HG03159 (cell line): ENCODE measurements around the gene DOK3.
"Not testable (repeated sequence)": the region's sequence is repeated elsewhere in the genome, so short reads cannot be mapped to it uniquely, and the experiment has no call there.

ENCODE experiments used
- ATAC-seq: cut with Tn5 transposase; IDR thresholded peaks from one replicate; pipeline ENCODE4 v1.9.1; 2021; ENCODE audit warnings: mild to moderate bottlenecking, moderate library complexity; ENCODE audit not compliant: unreplicated experiment

DOK3 gene

DNA sequence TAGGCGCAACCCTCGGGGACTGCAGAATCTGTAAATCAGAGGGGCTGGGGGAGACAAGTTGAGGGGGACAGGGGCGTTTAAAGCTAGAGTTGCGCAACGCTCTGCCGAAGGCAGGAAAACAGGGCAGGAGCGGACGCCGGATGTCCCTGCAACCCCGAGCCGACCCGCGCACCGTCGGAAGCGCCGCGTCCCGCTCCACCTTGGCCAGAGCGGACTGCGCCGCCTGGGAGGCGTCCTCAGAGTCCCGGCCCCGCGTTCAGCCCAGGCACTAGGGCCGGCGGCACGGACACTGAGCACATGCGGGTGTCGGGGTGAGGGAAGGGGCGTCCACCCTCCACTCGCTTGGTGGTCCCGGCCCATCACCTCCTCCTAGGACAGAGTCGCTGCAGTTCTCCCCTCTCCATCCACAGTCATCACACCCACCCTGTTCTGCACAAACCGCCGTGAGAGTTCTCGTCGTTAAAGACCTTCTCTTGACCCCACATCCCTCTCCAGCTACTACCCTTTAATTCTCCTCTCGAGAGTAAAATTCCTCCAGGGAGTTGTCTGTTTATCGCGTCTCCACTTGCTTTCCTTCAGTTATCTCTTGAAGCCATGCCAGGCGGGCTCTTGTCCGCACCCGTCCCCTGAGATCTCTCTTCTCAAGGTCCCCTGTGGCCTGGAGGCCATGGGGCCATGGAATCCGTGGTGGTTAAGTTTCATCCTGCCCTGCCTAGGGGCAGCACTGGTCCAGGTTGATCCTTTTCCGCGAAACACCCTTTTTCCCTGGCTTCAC lies 11.4 kb downstream of the DOK3 start:
- ATAC-seq: no peak

DNA sequence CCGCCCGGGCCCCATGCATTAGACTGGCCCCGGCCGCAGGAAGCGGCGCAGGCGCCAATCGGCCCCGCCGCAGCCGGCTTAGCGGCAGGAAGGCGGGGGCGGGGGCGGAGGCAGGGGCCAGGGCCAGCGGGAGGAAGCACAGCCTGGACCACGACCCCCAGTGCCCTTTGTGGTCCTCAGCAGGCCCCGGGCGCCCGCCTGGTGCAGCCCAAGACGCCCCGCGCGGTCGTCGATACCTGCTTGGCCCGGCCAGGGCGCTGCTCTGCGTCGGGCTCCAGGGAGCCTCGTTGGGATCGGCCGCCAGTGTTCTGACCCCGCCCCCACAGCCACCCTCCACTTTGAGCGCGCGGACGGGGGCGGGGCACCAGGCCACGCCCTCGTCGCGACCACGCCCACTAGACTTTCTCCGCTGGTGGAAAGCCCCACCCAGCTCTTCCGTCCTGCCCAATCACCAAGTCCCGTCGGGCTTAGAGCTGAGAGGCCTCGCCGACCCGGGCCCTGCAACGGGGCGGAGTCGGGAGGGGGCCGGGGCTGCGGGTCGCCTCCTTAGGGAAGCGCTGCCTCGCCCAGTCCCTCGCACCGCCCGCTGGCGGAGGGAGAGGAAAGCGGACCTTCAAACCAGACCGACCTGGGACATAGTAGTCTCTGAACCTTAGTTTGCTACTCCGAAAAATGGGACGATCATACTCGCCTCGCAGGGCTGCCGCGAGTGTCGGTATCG lies 12.2 kb downstream of the DOK3 start, which contains the start of gene PDLIM7:
Gene PDLIM7 (minus strand): TSS at position 313 of the 721 bp plus-strand sequence. CDS start 1,092 bp downstream, outside the sequence.
- ATAC-seq: peak; percentile 70

DNA sequence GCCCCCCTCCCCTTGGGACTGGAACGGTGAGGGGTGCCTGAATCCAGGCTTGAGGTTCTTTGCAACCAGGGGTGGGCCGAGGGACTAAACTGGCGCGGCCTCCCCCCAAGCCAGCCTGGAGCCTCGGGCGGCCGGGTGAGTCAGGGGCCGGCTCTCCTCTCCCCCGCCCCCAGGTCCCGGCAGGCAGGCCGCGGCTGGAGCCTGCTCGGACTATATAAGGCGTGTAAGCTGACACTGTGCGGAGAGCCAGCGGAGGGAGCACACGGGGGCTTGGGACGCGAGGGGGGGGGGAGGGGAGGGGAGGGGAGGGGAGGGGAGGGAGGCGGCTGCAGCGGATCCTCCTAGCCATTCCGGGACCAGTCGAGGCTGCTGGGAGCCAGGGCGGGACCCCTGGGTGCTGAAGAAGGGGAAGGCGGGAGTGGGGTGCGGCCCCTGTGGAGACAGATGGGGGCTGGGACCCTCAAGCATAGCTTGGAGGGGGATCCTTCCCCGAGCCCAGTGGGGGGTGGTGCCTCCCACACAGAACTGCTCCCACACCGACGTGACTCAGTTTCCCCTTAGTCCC lies 12.8 kb downstream of the DOK3 start:
- no peak for ATAC-seq

DNA sequence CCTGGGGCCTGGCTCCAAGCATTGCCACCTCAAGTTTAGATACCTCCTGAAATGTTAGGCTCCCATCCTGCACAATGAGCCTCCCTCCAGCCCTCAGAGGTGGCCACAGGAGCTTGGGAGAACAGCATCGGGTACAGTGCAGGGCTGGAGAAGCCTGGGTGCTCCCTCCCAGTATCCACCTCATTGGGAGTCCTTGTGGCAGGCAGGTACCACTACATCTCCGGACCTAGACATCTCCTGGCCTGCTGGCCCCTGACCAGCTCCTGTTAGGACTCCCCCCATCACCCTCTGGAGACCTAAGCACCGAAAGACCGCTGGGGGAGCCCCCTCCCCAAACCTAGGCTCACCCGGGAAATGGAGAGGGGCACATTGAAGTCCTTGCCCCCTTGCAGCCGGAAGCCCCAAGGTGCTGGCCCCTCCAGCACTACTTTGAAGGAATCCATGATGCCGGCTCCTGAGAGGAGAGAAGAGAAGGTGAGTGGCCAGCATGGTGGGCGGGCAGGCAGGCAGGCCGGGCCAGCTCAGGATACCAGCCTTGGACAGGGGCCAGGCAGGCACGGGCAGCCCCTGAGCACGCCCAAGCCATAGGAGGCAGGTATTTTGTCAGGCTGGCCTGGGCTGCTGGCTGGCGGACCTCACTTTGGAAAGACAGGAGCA lies 13.4 kb downstream of the DOK3 start:
- ATAC-seq: no peak

DNA sequence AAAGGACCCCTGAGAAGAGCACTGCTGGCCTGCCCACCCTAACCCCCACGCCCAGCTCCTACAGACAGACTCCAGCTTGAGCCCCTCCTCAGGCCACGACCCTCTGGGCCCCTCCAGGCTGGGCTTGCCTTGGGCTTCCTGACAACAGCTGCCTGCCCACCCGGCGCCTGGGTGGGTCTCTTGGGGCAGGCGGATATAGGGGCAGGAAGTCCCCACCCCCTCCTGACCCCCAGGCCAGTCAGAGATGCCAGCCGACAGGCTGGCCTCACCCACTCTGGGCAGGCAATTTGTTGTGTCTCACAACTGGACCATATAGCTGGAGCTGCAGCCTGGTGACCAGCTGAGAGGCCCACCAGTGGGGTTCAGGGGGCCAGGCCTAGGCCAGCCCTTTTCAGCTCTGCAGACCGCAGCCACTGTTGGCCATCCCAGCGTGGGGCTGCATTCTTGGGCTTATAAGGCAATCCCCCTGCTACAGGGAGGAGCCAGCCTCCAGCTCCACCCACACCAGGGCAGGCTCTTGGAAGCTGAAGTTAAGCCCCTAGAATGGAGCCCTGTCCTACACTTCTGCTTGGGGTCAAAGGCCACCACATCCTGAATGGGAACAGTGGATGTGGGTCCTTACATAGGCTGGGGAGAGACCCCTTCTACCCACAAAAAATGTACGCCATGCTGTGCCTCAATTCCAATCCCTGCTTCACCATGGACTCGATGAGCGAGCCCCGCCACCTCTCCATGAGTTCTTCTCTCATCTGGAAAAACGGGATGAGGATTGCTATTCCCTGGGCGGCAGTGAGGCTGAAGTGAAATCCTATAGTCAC lies 14.2 kb downstream of the DOK3 start:
- ATAC-seq: no peak

DNA sequence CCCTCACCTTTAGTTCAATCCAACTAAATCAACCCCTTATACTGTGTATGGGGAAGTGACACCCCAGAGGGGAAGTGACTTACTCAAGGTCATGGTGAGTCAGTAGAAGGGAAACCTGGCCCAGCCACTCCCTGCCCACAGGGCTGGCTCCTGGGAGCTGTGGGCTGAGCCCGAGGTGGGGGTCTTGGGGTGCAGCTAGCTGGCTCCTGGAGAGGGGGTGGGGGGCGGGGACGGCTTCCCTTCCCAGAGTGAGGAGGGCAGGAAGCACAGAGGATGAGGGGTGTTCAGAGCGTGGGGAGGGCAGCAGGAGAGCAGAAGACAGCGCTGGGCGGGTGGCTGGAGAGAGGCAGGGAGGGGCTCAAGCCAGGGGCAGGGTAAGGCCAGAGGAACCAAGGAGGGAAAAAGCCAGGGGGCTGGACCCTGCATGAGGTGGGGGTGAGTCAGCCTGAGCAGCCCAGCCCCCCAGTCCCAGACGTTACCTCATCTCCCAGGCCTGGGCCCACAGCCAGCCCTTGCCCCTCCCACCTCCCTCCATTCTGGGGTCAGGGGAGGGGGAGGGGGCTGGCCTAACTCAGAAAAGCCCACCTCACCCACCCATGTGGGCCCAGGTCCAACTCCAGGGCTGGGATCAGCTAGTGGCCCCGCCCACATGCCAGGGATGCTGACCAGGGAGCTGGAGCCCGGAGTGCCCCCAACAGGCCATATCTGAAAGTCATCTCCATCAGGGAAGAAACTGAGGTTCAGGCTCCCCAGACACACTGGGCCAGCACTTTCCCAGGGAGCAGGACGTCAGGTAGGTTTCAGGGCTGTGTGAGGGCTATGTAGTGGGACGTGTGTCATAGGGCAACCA lies 15.1 kb downstream of the DOK3 start:
- ATAC-seq: no peak

DNA sequence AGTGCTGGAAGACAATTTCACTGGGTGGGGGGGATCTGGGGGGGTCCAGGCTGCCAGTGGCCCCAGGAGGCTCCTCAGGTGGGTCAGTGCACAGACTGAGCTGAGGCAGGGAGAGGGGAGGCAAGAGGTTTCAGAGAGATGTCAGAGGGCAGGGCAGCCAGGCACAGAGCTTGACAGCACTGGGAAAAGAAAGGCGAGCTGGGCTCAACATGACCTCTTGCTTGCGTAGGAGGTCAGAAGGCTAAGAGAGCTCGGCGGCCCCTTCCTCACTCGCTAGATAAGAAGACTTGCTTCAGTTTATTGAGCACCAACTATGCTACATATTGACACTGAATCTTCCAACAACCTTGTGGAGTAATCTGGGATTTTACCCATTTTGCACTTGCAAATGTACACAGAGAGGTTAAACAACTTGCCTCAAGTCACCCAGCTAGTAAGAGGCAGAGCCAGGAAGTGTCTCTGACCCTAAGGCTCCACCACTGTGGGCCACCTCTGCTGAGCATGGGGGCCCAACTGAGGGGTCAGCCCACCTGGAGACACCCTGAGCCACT lies 15.8 kb downstream of the DOK3 start:
- no peak for ATAC-seq

DNA sequence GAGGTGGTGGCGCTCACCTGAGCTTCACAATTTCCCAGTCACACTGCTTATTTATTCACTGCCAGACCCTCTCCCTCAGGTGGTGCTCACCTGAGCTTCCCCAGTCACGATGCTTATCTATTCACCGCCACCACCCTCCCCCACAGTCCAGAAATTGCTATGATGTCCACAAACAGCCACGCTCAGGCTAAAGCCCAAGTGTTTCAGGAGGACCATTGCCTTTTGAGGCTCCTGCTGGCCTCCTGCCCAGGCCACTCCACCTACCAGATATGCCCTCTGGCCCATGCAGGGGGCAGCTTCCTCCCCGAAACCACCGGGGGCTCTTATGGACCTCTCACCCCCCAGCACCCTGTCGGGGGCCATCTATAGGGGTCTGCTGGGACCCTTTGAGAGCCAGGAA lies 16.8 kb downstream of the DOK3 start:
- ATAC-seq: no peak

DNA sequence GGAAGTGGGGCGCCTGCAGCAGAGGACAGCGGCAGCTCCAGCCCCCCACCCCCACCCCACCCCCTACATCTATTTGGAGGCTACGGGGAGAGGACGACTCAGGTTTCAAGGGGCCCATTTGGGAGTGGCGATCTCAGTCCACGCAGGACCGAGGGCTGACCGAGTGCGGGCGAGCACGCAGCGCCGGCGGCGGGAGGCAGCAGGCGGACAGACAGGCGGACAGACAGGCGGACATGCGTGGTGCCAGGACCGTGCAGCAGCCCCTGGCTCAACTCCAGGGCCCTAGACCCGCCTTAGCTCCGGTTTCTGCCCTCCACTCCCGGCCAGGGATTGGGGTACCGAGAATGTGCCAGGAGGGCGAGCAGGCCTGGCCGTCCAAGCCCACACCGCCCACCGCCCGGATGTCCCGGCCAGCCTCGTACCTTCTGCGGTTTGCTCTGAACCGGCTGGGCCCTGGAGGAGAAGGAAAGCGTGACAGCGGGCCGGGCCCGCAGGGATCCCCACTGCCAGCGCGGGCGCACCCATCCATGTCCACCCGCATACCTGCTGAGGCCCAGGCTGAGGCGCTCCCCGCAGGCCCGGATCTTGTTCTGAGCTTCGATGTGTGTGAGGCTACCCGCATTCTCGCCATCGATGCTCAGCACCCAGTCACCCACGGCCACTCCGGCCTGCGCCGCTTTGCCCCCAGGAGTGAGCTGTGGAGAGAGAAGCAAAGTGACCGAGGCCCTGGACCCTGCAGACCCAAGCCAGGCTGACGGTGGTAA lies 17.5 kb downstream of the DOK3 start:
- ATAC-seq: no peak

DNA sequence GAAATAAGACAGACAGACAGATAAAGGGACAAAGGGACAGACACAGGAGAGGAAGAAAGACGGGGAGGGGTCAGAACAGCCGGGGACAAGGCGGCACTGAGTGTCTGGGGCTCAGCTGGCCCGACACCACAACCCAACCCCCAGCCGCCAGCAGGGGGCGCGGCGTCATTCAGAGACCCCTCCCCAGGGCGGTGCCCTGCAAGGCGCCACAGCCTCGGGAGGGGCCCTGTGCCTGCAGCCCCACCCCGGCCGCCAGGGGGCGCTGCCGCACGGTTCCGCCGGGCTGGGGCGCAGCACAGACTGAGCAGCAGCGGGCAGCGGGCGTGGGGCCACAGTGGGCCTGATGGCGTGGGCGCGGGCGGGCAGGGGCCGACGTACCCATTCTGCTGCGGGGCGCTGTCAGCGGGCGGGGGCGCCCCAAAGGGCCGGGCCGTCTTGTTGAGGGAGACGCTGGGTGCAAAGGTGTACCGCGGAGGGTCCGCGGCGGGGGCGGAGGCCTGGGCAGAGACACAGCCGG lies 18.1 kb downstream of the DOK3 start:
- ATAC-seq: no peak

DNA sequence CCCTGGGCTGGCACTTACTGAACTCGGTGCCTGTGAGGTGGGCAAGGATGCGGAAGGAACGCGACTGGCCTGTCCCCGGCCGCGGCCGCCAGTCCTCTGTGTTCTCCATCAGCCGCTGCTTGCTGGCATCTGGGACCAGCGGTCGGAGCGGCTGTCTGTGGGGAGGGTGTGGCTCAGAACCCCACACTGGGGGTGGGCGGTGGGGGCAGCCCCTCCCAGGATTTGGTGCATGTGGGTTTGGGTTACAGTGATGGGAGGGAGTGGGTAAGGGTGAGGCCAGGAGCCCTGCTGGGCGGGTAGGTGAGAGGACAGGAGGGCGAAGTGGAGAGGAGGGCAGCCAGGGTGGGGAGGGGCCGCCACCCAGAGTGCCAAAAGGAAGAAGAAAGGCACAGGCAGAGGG lies 18.6 kb downstream of the DOK3 start:
- ATAC-seq: no peak

DNA sequence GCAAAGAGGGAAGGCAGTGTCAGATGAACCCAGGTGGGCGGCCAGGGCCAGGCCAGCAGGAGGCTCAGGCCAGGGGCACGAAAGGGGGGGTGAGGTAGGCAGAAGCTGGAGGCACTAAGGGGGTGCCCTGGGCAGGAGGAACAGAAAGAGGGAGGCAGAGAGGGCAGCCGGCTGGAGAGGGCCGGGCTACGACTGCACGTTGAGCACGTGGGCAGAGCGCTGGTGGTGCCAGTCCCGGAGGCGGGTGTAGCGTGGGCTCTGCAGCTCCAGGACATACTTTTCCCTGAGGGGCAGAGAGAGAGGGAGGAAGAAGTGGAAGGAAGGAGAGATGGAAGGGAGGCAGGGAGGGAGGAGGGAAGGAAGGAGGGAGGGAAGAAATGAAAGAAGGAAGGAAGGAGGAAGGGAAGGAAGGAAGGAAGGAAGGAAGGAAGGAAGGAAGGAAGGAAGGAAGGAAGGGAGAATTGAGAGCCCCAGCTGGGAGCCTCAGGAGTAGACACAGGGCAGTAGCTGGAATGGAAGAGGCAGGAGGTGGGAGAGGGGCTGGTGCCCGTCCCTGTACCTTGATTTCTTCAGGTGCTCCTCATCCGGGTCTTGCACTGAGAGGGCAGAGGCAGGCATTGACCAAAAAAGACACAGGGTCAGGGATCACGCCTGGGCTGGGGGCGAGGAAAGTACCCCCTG lies 19.2 kb downstream of the DOK3 start:
- ATAC-seq: no peak

DNA sequence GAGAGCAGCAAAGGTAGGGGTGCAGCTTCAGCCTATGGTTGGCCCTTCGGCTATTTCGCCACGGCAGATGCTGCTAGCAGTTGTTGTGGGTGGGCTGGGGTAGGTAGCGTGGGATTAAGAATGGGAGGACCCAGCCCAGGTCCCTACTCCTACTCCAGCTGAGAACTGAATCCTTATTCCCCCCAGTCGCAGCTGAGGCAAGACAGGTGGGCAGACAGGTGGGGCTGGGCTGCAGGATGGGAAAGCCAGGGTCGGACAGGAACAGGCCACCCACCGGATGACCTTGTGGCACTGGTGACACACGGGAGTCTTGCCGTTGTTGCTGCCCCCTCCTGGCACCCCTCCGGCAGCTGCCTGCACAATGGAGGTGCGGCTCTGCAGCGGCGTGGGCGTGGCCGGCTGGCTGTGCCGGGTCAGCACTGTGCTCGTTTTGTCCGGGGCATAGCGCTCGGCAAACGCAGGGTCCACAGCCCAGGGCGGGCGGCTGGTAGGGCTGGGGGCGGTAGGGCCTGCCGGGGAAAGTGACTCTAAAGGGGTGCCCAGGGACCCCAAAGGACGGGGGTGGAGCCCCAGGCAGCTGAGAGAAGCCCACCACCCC lies 20.4 kb downstream of the DOK3 start:
- ATAC-seq: no peak

DNA sequence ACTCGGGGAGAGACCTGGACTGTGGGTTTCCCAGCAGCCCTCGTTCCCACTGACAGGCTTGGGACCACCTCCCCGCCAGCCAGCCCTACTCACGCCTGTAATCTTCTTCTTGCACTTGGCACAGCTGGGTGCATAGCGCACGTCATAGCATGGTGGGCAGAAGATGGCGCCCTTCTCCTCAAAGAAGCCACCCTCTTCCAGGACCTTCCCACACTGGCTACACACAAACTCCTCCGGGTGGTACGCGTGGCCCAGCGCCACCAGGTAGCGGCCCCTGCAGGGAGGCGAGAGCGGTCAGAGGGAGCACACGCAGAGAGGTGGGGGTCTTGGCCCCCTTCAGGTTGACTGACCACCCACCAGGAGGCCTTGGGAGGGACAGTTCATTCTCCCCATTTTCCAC lies 21.7 kb downstream of the DOK3 start:
- no peak for ATAC-seq

DNA sequence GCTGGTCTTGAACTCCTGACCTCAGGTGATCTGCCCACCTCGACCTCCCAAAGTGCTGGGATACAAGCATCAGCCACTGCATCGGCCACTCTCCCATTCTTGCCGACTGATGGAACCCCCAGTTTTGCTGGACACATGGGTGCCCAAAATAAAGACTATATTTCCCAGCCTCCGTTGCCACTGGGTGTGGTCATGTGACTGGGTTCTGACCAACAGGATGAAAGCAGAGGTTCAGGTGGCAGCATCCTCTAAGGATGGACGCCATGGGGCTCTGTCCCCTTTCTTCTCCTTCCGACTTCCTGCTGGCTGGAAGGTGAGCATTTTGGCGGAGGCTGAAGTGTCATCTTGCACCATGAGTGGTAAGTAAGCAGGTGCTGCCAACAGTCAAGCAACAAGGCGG lies 22.5 kb downstream of the DOK3 start:
- ATAC-seq: no peak

DNA sequence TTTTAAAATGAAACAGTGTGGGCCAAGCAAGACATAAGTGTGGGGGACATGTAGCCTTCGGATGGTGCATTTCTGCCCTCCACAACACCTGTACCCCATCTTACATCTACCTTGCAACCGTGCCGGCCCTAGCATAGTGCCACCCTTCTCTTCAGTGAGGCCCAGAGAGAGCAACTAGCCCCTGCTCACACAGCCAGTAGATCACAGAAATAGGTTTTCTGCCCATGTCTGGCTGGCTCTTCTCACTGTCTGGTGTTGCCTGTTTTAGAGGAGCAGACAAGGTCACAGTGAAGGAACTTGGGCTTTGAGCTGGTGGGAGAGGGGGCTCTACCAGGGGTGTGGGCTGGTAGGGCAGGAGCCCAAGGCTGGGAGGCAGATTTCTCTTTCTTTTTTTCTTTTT lies 23.4 kb downstream of the DOK3 start:
- no peak for ATAC-seq

DNA sequence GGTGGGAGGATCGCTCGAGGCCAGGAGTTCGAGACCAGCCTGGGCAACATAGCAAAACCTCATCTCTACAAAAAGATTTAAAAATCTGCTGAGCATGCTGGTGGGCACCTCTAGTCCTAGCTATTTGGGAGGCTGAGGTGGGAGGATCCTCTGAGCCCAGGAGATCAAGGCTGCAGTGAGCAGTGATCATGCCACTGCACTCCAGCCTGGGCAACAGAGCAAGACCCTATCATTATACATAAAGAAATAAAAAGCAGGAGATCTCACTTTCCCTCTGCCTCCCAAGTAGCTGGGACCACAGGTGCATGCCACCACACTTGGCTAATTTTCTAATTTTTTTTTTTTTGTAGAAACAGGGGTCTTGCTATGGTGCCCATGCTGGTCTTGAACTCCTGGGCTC lies 23.9 kb downstream of the DOK3 start:
- ATAC-seq: not testable (repeated sequence)
